AG20443 (cell line): ENCODE measurements around the gene LRRC23.
A peak's percentile ranks its signal among the peaks of the same experiment; 100 is the strongest.

Experiments
- DNase-seq: peaks from one replicate; pipeline ENCODE4 v3.0.0; 2012; ENCODE audit warnings: low spot score, mixed read lengths

Gene LRRC23

DNA sequence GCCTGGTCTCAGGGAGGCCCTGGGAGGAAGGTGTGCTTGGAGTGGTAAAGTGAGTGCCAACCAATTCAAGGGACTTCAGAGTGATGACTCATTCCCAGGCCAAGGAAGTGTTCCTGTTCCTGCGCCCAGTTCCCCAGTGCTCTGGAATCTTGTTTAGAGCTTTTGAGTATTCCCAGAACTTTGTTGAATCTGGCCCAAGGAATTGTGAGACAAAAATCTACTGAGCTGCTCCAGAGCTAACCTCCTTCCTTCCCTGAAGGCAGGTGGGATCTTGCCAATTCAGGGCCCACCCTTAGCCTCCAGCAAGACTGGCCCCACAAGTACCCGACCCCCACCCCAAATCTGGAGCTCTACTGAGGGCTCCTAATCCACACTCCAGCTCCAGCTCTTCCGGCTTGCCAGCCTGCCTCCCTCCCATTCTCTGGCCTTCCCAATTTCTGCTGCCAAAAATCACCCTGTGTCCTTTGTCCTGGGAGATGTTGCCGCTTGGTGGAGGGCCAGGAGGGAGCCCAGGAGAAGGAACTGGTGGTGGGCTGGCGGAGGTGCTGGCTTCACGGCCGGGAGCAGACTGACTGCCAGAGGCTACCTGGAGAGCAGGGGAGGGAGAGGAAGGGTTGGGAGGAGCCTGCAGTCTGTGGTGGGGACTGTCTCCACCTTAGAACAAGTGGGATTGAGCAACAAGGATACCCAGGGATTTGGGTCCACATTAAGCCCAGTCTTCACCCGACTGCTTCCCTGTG lies 21.1 kb downstream of the LRRC23 start:
- DNase-seq: peak; percentile 82

DNA sequence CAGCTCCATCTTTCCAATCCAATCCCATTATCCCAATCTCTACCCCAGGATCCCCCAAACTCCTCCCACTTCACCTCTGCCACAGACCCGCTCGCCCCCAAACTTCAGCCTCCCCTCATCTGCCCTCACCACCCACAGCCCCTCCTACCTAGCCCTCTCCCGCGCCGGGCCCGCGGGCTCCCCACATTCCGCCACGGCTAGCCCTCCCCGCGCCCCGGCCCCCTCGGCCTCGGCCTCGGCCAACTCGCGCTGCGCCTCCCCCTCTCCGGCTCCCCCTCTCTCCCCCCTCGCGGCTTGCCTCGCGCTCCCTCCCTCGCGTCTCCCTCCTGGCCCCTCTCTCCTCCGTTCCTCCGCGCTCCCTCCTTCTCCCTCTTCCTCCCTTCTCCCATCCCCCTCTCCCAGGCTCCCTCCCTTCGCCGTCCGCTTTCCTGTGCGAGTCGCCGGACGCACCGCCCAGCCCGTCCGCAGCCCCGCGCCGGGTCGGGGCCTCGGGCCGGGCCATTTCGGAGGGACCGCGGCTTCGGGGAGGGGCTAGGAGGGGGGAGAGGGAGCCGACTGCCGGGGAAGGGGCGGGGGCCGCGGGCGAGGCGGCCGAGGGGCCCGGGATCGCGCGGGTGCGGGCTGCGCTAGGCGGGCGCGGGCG lies 22.9 kb downstream of the LRRC23 start, which contains the start of gene ATN1:
Gene ATN1 (plus strand): TSS at position 581 of the 643 bp plus-strand sequence. CDS start 6,043 bp downstream, outside the sequence.
- peak; percentile 80 for DNase-seq

DNA sequence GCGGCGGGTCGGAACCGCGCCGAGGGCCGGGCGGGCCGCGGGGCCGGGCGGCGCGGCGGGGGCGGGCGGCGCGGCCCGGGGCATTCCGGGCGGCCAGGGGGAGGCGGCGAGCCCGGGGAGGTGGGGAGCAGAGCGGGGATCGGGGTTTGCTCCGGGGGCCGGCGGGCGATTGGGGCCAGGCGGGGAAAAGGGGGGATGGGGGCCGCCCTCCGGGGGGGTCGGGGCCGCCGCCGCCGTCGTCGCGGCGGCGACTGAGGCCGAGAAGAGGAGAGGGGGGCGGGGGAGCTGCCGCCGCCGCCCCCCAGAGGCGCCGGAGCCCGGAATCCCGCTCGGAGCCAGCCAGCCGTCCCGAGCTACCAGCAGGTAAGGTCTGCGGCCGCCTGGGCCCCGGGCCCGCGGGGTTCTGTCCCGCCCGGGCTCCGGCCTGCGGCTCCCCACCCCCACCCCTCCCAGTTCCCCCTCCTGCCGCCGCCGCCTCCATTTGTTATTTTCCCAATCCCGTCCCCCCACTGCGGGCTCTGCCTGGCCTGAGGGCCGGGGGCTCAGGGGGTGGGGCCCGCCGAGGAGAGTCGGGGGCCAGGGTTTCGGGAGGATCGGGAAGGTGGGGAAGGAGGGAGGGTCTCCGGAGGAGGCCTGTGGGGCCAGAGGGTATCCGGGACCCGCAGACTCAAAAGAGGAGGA lies 23.5 kb downstream of the LRRC23 start:
- peak; percentile 45 for DNase-seq

DNA sequence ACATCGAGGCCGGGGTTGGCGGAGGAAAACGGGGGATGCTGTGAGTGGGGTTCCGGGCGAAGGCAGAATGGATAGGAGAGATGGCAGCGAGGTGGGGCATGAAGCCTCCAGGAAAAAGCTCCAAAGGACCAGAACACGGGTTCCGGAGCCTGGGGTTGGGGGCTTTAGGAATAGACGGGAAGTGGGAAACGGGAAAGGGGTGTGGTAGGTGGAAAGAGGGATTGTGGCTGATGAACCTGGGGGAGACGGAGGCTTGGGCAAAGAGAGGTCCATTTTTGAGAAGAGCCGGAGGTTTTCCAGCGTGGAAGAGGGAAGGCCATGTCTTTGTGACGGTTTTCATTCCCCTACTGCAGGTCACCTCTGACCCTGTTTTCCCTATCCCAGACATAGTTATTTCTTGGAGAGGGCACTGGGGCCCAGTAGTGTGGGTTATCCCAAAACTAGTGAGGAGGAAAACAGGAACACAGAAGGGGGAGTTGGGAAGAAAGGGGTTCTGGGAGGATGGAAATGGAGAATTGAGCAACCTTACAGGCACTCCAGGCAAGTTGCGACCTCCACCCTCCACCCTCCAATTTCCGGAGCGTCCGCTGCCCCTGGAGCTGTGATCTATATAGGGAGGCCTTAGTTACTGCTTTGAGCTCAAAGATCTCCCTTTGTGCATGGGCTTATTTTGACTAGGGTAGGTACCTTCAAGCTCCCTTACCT lies 24.2 kb downstream of the LRRC23 start:
- no peak for DNase-seq

DNA sequence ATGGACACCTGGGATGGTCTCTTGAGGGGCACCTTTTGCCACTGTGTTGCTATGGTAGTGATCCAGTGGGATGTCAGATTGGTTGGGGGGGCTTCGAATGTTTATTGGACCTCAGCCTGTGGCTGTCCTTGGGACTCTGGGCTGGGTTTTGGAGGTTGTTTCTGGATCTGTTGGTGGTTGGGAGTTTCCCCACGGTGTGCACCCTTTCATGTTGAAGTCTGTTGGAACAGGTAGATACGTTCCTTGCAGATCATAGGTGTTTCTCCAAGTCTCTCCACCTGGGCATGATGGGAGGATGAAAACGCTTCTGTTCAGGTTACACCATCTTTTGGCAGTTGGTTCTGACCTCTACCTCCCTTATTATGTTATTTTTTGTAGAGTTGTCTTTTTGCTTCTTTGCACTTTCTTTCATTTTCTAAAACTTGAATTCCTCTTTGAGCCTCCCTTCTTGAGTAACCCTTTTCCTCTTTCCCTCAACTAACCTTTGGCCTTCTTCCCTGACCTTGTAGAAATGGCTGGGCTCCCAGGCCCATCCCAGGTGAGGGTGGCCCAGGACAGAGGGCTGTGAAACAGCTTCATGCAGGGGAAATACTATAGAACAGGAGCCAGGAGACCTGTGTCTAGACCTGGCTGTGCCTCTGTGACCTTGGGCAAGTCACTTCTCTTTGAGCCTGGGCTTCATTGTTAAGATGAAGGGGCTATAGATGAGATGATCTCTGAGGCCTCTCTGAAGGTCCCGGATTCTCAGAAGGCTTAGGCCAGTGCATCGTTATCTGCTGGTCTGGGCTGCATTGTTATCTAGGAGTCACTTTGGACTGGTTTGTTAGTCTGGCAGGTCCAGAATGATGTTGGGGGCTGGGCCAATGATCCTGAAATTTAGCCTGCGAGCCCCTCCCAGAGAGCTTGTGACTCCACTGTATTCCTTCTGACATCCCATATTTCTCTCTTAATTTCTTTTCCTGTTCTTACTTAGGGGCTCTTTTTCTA lies 25.1 kb downstream of the LRRC23 start:
- no peak for DNase-seq

DNA sequence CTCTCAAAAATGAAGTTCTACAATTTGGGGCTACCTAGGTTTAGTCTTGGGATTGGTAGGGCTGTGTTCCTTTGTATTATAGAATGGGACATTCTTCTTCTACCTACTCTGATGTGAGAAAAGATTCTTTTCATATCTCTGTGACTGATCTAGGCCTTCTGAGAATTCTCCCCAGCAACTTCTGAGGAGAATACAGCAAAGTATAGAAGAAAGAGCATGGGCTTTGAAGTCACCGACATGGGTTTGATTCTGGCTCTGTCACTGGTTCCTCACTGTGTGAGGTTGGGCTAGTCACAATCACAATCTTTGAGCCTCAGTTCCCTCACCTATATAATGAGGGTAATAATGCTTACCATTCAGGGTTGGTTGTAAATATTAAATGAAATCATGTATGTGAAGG lies 28.1 kb downstream of the LRRC23 start:
- DNase-seq: no peak

DNA sequence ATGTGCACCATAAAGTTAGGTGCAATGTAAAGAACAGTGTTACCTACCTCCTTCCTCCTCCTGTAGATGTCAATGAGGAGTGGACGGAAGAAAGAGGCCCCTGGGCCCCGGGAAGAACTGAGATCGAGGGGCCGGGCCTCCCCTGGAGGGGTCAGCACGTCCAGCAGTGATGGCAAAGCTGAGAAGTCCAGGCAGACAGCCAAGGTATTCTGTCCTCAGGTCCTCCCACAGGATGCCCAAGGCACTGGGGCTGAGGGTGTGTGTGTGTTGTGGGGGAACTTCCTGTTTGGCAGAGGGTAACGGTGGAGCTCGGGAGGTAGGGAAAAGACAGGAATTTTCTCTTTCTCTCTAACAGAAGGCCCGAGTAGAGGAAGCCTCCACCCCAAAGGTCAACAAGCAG lies 29.5 kb downstream of the LRRC23 start:
- no peak for DNase-seq

DNA sequence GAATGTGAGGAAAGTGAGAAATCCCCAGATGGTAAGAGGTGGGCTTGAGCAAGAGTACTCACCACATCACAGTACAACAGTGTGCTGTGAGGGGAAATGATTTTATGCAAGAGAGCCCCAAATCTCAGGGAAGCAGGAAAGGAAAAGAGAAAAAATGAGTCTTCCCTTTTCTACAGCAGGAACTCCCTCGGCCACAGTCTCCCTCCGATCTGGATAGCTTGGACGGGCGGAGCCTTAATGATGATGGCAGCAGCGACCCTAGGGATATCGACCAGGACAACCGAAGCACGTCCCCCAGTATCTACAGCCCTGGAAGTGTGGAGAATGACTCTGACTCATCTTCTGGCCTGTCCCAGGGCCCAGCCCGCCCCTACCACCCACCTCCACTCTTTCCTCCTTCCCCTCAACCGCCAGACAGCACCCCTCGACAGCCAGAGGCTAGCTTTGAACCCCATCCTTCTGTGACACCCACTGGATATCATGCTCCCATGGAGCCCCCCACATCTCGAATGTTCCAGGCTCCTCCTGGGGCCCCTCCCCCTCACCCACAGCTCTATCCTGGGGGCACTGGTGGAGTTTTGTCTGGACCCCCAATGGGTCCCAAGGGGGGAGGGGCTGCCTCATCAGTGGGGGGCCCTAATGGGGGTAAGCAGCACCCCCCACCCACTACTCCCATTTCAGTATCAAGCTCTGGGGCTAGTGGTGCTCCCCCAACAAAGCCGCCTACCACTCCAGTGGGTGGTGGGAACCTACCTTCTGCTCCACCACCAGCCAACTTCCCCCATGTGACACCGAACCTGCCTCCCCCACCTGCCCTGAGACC lies 31.0 kb downstream of the LRRC23 start:
- no peak for DNase-seq

DNA sequence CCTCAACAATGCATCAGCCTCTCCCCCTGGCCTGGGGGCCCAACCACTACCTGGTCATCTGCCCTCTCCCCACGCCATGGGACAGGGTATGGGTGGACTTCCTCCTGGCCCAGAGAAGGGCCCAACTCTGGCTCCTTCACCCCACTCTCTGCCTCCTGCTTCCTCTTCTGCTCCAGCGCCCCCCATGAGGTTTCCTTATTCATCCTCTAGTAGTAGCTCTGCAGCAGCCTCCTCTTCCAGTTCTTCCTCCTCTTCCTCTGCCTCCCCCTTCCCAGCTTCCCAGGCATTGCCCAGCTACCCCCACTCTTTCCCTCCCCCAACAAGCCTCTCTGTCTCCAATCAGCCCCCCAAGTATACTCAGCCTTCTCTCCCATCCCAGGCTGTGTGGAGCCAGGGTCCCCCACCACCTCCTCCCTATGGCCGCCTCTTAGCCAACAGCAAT lies 31.6 kb downstream of the LRRC23 start:
- no peak for DNase-seq

DNA sequence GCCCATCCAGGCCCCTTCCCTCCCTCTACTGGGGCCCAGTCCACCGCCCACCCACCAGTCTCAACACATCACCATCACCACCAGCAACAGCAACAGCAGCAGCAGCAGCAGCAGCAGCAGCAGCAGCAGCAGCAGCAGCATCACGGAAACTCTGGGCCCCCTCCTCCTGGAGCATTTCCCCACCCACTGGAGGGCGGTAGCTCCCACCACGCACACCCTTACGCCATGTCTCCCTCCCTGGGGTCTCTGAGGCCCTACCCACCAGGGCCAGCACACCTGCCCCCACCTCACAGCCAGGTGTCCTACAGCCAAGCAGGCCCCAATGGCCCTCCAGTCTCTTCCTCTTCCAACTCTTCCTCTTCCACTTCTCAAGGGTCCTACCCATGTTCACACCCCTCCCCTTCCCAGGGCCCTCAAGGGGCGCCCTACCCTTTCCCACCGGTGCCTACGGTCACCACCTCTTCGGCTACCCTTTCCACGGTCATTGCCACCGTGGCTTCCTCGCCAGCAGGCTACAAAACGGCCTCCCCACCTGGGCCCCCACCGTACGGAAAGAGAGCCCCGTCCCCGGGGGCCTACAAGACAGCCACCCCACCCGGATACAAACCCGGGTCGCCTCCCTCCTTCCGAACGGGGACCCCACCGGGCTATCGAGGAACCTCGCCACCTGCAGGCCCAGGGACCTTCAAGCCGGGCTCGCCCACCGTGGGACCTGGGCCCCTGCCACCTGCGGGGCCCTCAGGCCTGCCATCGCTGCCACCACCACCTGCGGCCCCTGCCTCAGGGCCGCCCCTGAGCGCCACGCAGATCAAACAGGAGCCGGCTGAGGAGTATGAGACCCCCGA lies 32.2 kb downstream of the LRRC23 start:
- no peak for DNase-seq

DNA sequence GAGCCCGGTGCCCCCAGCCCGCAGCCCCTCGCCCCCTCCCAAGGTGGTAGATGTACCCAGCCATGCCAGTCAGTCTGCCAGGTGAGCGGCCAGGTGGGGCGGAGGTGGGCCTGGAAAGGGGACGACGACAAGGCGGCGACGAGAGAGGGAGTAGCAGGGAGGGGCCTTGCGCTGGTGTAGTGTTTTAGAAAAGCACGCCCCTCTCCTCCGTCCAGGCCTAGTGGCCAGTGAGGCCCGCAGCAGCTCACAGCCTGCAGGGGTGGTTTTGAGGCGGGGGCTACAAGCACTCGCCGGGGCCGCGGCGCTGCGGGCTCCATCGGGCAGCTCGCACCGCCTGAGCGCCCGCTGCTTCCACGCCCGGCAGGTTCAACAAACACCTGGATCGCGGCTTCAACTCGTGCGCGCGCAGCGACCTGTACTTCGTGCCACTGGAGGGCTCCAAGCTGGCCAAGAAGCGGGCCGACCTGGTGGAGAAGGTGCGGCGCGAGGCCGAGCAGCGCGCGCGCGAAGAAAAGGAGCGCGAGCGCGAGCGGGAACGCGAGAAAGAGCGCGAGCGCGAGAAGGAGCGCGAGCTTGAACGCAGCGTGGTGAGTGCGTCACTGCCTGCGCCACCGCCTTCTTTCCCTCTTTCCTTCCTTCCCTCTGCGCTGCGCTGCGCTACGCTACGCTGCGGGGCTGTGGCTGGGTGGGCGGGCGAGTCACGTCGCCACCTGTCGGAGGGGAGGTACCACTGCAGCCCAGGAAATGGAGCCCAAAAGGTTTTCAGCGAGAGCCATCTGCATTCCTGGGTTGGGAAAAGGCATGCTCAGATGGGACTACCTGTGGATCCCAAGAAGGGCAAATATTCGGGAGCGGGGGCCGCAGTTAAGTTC lies 33.1 kb downstream of the LRRC23 start:
- peak; percentile 92 for DNase-seq

DNA sequence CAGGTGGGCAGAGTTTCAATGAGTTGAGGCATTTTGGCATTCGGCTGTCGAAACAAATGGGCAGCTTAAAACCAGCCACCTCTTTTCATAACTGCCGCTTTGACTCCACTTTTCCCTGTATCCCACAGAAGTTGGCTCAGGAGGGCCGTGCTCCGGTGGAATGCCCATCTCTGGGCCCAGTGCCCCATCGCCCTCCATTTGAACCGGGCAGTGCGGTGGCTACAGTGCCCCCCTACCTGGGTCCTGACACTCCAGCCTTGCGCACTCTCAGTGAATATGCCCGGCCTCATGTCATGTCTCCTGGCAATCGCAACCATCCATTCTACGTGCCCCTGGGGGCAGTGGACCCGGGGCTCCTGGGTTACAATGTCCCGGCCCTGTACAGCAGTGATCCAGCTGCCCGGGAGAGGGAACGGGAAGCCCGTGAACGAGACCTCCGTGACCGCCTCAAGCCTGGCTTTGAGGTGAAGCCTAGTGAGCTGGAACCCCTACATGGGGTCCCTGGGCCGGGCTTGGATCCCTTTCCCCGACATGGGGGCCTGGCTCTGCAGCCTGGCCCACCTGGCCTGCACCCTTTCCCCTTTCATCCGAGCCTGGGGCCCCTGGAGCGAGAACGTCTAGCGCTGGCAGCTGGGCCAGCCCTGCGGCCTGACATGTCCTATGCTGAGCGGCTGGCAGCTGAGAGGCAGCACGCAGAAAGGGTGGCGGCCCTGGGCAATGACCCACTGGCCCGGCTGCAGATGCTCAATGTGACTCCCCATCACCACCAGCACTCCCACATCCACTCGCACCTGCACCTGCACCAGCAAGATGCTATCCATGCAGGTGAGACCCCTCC lies 34.0 kb downstream of the LRRC23 start:
- no peak for DNase-seq

DNA sequence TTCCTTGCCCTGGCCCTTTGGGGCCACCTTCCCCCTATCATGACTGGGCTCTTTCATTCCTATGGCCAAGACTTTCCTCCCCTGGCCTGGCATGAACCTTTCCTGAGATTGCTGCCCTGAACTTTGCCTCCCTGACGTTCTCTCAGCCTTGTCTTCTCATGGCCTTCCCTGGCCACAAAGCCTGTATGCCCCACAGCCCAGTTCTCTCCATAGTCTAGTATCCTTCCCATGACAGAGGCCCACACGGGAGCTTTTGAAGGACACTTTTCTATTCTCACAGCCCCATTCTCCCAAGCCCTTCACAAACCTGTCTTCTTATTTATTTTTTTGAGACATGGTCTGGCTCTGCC lies 34.5 kb downstream of the LRRC23 start:
- no peak for DNase-seq

DNA sequence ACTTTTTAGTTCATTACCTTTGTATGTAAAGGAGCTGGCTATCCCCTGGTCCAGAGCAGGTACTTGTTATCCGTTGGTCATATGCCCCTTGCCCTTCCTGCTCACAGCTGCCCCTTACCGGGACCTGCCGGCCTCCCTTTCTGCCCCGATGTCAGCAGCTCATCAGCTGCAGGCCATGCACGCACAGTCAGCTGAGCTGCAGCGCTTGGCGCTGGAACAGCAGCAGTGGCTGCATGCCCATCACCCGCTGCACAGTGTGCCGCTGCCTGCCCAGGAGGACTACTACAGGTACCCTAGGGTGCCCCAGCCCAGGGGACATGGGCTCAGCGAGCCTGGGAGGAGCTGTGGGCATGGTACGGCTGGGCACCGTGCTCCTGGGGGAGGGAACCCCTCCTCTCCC lies 36.6 kb downstream of the LRRC23 start:
- no peak for DNase-seq

DNA sequence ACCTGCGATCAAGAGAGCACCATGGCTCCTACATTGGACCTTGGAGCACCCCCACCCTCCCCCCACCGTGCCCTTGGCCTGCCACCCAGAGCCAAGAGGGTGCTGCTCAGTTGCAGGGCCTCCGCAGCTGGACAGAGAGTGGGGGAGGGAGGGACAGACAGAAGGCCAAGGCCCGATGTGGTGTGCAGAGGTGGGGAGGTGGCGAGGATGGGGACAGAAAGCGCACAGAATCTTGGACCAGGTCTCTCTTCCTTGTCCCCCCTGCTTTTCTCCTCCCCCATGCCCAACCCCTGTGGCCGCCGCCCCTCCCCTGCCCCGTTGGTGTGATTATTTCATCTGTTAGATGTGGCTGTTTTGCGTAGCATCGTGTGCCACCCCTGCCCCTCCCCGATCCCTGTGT lies 37.2 kb downstream of the LRRC23 start:
- no peak for DNase-seq

DNA sequence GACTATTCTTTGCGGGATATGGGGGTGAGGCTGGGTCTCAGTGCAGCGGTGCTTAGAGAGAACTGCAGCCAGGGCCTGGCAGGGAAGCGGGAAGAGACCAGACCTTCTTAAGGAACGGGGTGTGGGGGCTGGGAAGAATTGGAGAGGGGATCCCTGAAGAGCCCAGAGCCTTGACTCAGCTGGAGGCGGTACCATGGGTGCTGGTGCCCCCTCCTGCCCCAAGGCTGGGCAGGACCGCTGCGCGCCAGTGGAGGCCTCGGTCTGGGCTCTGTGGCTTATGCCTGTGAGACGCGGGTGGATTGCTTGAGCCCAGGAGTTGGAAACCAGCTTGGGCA lies 37.7 kb downstream of the LRRC23 start:
- DNase-seq: no peak

DNA sequence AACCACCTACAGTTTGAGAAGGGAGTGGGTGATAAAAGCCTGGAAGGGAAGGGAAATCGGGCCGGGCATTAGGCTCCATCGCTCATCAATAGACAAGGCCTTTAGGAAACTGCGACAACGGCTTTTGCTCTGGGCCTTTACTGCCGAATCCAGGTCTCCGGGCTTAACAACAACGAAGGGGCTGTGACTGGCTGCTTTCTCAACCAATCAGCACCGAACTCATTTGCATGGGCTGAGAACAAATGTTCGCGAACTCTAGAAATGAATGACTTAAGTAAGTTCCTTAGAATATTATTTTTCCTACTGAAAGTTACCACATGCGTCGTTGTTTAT lies 38.7 kb downstream of the LRRC23 start:
- DNase-seq: peak; percentile 92
